Fibroblast of lung (primary cell): Measurements from ENCODE around the gene ABR. TPM values are rescaled to one million over a fixed set of nuclear protein-coding genes. Genes with fewer than 3 reads are reported as not detected.

Source experiments
- DNase-seq, 2 donors: peaks; one replicate each; pipeline versions ENCODE4 v3.0.0 to v3.0.0-alpha.2; 2010; ENCODE audit warnings: low read depth in 2 of 2
- H2AFZ ChIP-seq: 2 replicates; pipeline ENCODE4 v1.5.1; 2012; ENCODE audit warnings: low read length, control low read depth, inconsistent platforms
- H3K27ac ChIP-seq: 2 replicates; pipeline ENCODE4 v1.5.1; 2011; ENCODE audit warnings: low read length, control low read depth; ENCODE audit not compliant: insufficient read depth
- H3K27me3 ChIP-seq: 2 replicates; pipeline ENCODE4 v1.5.1; 2011; ENCODE audit warnings: mild to moderate bottlenecking, low read length; ENCODE audit not compliant: control insufficient read depth, insufficient read depth
- H3K36me3 ChIP-seq: 2 replicates; pipeline ENCODE4 v1.5.1; 2011; ENCODE audit warnings: low read length; ENCODE audit not compliant: control insufficient read depth, insufficient read depth
- H3K4me1 ChIP-seq: 2 replicates; pipeline ENCODE4 v1.5.1; 2011; ENCODE audit warnings: low read length; ENCODE audit not compliant: control insufficient read depth, insufficient read depth; ENCODE audit errors: extremely low read depth
- H3K4me2 ChIP-seq: 2 replicates; pipeline ENCODE4 v1.5.1; 2011; ENCODE audit warnings: low read length, control low read depth; ENCODE audit not compliant: insufficient read depth; ENCODE audit errors: extremely low read depth
- H3K4me3 ChIP-seq, 4 experiments: fragments of 200-600 bp in 1 of 4; sonication (generic) in 1 of 4; replicated peaks in 1 of 4; 2 replicates each; pipeline ENCODE4 v1.5.1; 2011 to 2016; ENCODE audit warnings: low read length in 4 of 4, low read depth in 3 of 4, mild to moderate bottlenecking in 3 of 4, control low read depth in 2 of 4, inconsistent platforms in 1 of 4, mixed read lengths in 1 of 4; ENCODE audit not compliant: insufficient read depth in 1 of 4; ENCODE audit errors: control extremely low read depth in 1 of 4
- H3K79me2 ChIP-seq: 2 replicates; pipeline ENCODE4 v1.5.1; 2012; ENCODE audit warnings: mild to moderate bottlenecking, low read length, inconsistent platforms; ENCODE audit not compliant: control insufficient read depth, insufficient read depth
- H3K9ac ChIP-seq: 2 replicates; pipeline ENCODE4 v1.5.1; 2011; ENCODE audit warnings: mild to moderate bottlenecking, low read length, control low read depth; ENCODE audit not compliant: insufficient read depth
- H3K9me3 ChIP-seq: 2 replicates; pipeline ENCODE4 v1.5.1; 2012; ENCODE audit warnings: low read depth, low read length; ENCODE audit not compliant: control insufficient read depth, insufficient read depth
- H4K20me1 ChIP-seq: 2 replicates; pipeline ENCODE4 v1.5.1; 2011; ENCODE audit warnings: low read length; ENCODE audit not compliant: control insufficient read depth, insufficient read depth; ENCODE audit errors: extremely low read depth
- EZH2 ChIP-seq: IDR thresholded peaks from 2 replicates; pipeline ENCODE4 v1.5.1; 2012; ENCODE audit warnings: low read length, control low read depth, mild to moderate bottlenecking; ENCODE audit errors: missing control alignments
- polyA plus RNA-seq, 2 donors: library from polyadenylated mRNA; depleted of rRNA in 1 of 2; stranded (reverse) in 1 of 2; unstranded in 1 of 2; fragments of >200 nt; gene quantifications; 2 replicates each; pipeline ENCODE4 v1.2.1, GENCODE V29; 2011 to 2012; ENCODE audit warnings: missing spikeins in 1 of 2
- total RNA-seq: library from RNA; depleted of rRNA; stranded (reverse); fragments of >200 nt; gene quantifications from 2 replicates; pipeline ENCODE4 v1.2.1, GENCODE V29; 2014
- TF ChIP-seq, protein P1 (sequence below), 2 donors: IDR thresholded peaks in 1 of 2; conservative IDR thresholded peaks in 1 of 2; 1 replicate in 1 of 2; 2 replicates in 1 of 2; pipeline ENCODE4 v1.5.1; 2011 to 2012; ENCODE audit warnings: low read length in 2 of 2, control low read depth in 1 of 2, inconsistent platforms in 1 of 2, low read depth in 1 of 2, mild to moderate bottlenecking in 1 of 2

Gene ABR
- total and polyA plus RNA-seq, 2 donors (not counting 1 experiment from before 2014, with no cell fraction given) = 43.7 to 84.7 TPM

DNA sequence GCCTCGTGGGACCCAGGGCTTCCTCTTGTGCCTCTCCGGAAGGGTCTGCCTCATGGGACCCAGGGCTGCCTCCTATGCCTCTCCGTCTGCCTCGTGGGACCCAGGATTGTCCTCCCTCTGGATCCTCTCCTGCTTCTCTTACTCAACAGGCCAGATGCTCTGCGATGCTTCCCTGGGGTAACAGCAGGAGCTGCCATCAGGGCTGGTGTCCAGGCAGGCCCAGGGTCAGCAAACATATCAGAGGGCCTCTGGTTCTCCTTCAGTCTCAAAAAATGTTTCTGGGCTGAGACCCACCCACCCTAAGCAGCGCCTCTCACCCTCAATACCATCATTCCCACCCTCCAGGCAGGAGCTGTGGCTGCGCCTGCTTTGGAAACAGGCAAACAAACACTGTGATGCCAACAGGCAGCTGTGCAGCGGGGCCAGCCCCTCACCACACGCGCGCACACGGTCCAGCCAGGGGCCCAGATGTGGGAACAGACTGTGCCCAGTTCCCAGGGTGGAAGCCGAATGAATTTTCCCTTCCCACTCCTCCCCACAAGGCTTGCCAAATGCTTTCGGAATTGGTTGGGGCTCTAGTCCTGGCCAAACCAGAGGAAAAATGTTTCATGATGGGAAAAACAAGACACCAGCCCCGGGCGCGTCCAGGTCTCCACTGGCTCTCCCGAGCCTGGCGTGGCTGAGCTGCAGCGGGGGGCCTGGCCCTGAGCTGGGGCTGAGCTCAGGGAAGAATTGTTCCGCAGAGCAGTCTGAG lies 171.6 kb downstream of the ABR start:
- Histone ChIP-seq H3K79me2 (no peaks in the 10 kb centered on the region), H3K27ac (no peak overlapping the region), H2AFZ (no peak overlapping the region), H4K20me1 (no peaks in the 10 kb centered on the region), H3K4me1 (peaks cover 20% of the 10 kb centered on the region), H3K4me2 (no peak overlapping the region), H3K9ac (no peak overlapping the region), H3K4me3 (no peak overlapping the region), H3K27me3 (no peaks in the 10 kb centered on the region), H3K9me3 (no peaks in the 10 kb centered on the region), H3K36me3 (peaks cover 17% of the 10 kb centered on the region)
- DNase-seq = peak in 1 of 2 donors; percentile 75
- no peak for TF ChIP-seq EZH2
- TF ChIP-seq, protein P1, sequence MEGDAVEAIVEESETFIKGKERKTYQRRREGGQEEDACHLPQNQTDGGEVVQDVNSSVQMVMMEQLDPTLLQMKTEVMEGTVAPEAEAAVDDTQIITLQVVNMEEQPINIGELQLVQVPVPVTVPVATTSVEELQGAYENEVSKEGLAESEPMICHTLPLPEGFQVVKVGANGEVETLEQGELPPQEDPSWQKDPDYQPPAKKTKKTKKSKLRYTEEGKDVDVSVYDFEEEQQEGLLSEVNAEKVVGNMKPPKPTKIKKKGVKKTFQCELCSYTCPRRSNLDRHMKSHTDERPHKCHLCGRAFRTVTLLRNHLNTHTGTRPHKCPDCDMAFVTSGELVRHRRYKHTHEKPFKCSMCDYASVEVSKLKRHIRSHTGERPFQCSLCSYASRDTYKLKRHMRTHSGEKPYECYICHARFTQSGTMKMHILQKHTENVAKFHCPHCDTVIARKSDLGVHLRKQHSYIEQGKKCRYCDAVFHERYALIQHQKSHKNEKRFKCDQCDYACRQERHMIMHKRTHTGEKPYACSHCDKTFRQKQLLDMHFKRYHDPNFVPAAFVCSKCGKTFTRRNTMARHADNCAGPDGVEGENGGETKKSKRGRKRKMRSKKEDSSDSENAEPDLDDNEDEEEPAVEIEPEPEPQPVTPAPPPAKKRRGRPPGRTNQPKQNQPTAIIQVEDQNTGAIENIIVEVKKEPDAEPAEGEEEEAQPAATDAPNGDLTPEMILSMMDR (conservative IDR thresholded peaks at IDR 0.05 in 1 of 2, IDR thresholded peaks at IDR 0.05 in 1 of 2; ENCODE audit: low read depth in 1 of 2, low read length in 2 of 2) = no peak

- no peaks in the 10 kb centered on the region for H3K9me3 ChIP-seq
- peaks cover 26% of the 10 kb centered on the region for H3K4me1 ChIP-seq
- H3K4me3 ChIP-seq = no peak overlapping the region
- TF ChIP-seq EZH2 = no peak
- TF ChIP-seq, protein P1 (conservative IDR thresholded peaks at IDR 0.05 in 1 of 2, IDR thresholded peaks at IDR 0.05 in 1 of 2; ENCODE audit: low read depth in 1 of 2, low read length in 2 of 2) = no peak
- no peak overlapping the region for H3K9ac ChIP-seq
- H3K4me2 ChIP-seq = no peak overlapping the region
- no peak overlapping the region for H3K27ac ChIP-seq
- peaks cover 17% of the 10 kb centered on the region for H3K36me3 ChIP-seq
- no peak overlapping the region for H2AFZ ChIP-seq
- H4K20me1 ChIP-seq = no peaks in the 10 kb centered on the region
- no peaks in the 10 kb centered on the region for H3K79me2 ChIP-seq
- no peaks in the 10 kb centered on the region for H3K27me3 ChIP-seq
- DNase-seq = no peak
Measured at GRCh38 chr17:1007310-1008007, 172.3 kb downstream of the ABR start.

GRCh38 chr17:1006054-1006453 lies 173.7 kb downstream of the ABR start:
- DNase-seq = no peak
- no peaks in the 10 kb centered on the region for H4K20me1 ChIP-seq
- H3K9me3 ChIP-seq = no peaks in the 10 kb centered on the region
- no peaks in the 10 kb centered on the region for H3K27me3 ChIP-seq
- no peaks in the 10 kb centered on the region for H3K79me2 ChIP-seq
- no peak overlapping the region for H2AFZ ChIP-seq
- no peak overlapping the region for H3K9ac ChIP-seq
- TF ChIP-seq, protein P1 (conservative IDR thresholded peaks at IDR 0.05 in 1 of 2, IDR thresholded peaks at IDR 0.05 in 1 of 2; ENCODE audit: low read depth in 1 of 2, low read length in 2 of 2) = no peak
- TF ChIP-seq EZH2 = no peak
- H3K27ac ChIP-seq = no peak overlapping the region
- H3K36me3 ChIP-seq = peaks cover 19% of the 10 kb centered on the region
- no peak overlapping the region for H3K4me3 ChIP-seq
- peaks cover 40% of the 10 kb centered on the region for H3K4me1 ChIP-seq
- H3K4me2 ChIP-seq = peak overlapping the region; percentile 3
